ENCODE measurements around the gene SYNJ2.

DNA sequence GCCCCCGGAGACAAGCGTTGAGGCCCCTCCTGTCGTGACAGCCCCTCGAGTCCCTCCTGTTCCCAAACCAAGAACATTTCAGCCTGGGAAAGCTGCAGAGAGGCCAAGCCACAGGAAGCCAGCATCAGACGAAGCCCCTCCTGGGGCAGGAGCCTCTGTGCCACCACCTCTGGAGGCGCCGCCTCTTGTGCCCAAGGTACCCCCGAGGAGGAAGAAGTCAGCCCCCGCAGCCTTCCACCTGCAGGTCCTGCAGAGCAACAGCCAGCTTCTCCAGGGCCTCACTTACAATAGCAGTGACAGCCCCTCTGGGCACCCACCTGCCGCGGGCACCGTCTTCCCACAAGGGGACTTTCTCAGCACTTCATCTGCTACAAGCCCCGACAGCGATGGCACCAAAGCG is 114.0 kb downstream of the SYNJ2 start:
- TF ChIP-seq POLR2A (IDR thresholded peaks at IDR 0.05; ENCODE audit: low read depth, low read length) (no peak), POLR2AphosphoS5 (IDR thresholded peaks at IDR 0.05; ENCODE audit: low read depth, low read length) (no peak), SPI1 (IDR thresholded peaks at IDR 0.05; ENCODE audit: low read depth, low read length) (no peak), TAF1 (IDR thresholded peaks at IDR 0.05; ENCODE audit: low read depth, low read length) (no peak)

All from GM12891 (cell line).